Measurements from ENCODE around the gene GTPBP6. TPM values are rescaled to one million over a fixed set of nuclear protein-coding genes. Genes with fewer than 3 reads are reported as not detected.
"Not testable (repeated sequence)": the region's sequence is repeated elsewhere in the genome, so short reads cannot be mapped to it uniquely, and the experiment has no call there.

Gene GTPBP6
- total and polyA plus RNA-seq, 8 donors, result 19.8 to 73.9 (median 43.1) TPM

GRCh38 chrX:308821-309520 lies 9.6 kb downstream of the GTPBP6 start:
- intact Hi-C loops (cut with DNase I; ENCODE audit: low total_unique reads), result no loop called here
- Histone ChIP-seq H3K27ac (no peak overlapping the region), H3K9me3 (peaks cover 0 to 5% (median 0%) of the 10 kb centered on the region in 4 donors), H3K27me3 (no peaks in the 10 kb centered on the region), H3K4me1 (no peaks in the 10 kb centered on the region), H3K36me3 (peaks cover 64 to 99% (median 97%) of the 10 kb centered on the region in 4 donors), H3K4me3 (no peak overlapping the region)
- 94 to 96% (median 95%) methylated on average over 30 of the region's 30 CpGs for WGBS, 5 donors
- no peak for TF ChIP-seq POLR2AphosphoS5 (IDR thresholded peaks at IDR 0.05)
- TF ChIP-seq EP300 (IDR thresholded peaks at IDR 0.05), result no peak
- no peak for TF ChIP-seq POLR2A (IDR thresholded peaks at IDR 0.05)
- TF ChIP-seq CTCF (IDR thresholded peaks at IDR 0.05), result no peak
- DNase-seq, result no peak

GRCh38 chrX:307261-308111 lies 11.1 kb downstream of the GTPBP6 start:
- Histone ChIP-seq H3K9me3 (peaks cover 0 to 5% (median 0%) of the 10 kb centered on the region in 4 donors), H3K4me1 (no peaks in the 10 kb centered on the region), H3K27me3 (no peaks in the 10 kb centered on the region), H3K4me3 (no peak overlapping the region), H3K27ac (no peak overlapping the region), H3K36me3 (peaks cover 53 to 99% (median 97%) of the 10 kb centered on the region in 4 donors)
- intact Hi-C loops (cut with DNase I; ENCODE audit: low total_unique reads), result no loop called here
- DNase-seq, result no peak
- WGBS, 5 donors, result 96 to 98% (median 96%) methylated on average over 30 to 58 of the region's 58 CpGs
- TF ChIP-seq EP300 (IDR thresholded peaks at IDR 0.05) (no peak), CTCF (IDR thresholded peaks at IDR 0.05) (no peak), POLR2AphosphoS5 (IDR thresholded peaks at IDR 0.05) (no peak), POLR2A (IDR thresholded peaks at IDR 0.05) (no peak)

GRCh38 chrX:306614-307251 lies 11.9 kb downstream of the GTPBP6 start:
- H3K36me3 ChIP-seq, result peaks cover 49 to 99% (median 97%) of the 10 kb centered on the region in 4 donors
- DNase-seq; H3K9me3 ChIP-seq; intact Hi-C loops (cut with DNase I; ENCODE audit: low total_unique reads); H3K4me1 ChIP-seq; H3K27me3 ChIP-seq; H3K27ac ChIP-seq; H3K4me3 ChIP-seq: not testable (repeated sequence)
- WGBS, 5 donors, result 86 to 97% (median 95%) methylated on average over 3 of the region's 3 CpGs

- DNase-seq, result not testable (repeated sequence)
Measured at GRCh38 chrX:305781-306613, 12.6 kb downstream of the GTPBP6 start.

GRCh38 chrX:302975-303374 lies 15.6 kb downstream of the GTPBP6 start:
- Histone ChIP-seq H3K4me3 (no peak overlapping the region), H3K27me3 (no peaks in the 10 kb centered on the region), H3K36me3 (peaks cover 43 to 93% (median 92%) of the 10 kb centered on the region in 4 donors), H3K9me3 (peaks cover 0 to 5% (median 0%) of the 10 kb centered on the region in 4 donors), H3K4me1 (no peaks in the 10 kb centered on the region), H3K27ac (no peak overlapping the region)
- 91 to 97% (median 93%) methylated on average over 19 of the region's 19 CpGs for WGBS, 5 donors
- intact Hi-C loops (cut with DNase I; ENCODE audit: low total_unique reads), result no loop called here
- no peak for DNase-seq
- TF ChIP-seq CTCF (IDR thresholded peaks at IDR 0.05) (no peak), EP300 (IDR thresholded peaks at IDR 0.05) (no peak), POLR2AphosphoS5 (IDR thresholded peaks at IDR 0.05) (no peak), POLR2A (IDR thresholded peaks at IDR 0.05) (no peak)

More at GRCh38 chrX:305781-306613, 12.6 kb downstream of the GTPBP6 start:
- WGBS, 5 donors, result 92 to 98% (median 97%) methylated on average over 11 to 12 of the region's 12 CpGs
- H3K4me3 ChIP-seq; intact Hi-C loops (cut with DNase I; ENCODE audit: low total_unique reads); H3K27me3 ChIP-seq; H3K27ac ChIP-seq; H3K9me3 ChIP-seq; H3K4me1 ChIP-seq: not testable (repeated sequence)
- peaks cover 48 to 99% (median 97%) of the 10 kb centered on the region in 4 donors for H3K36me3 ChIP-seq
